HG02588 (cell line): ENCODE measurements around the gene EPB41L2.
A peak's percentile ranks its signal among the peaks of the same experiment; 100 is the strongest.

Experiments used
- ATAC-seq: cut with Tn5 transposase; IDR thresholded peaks from one replicate; pipeline ENCODE4 v1.9.1; 2021; ENCODE audit warnings: mild to moderate bottlenecking, moderate library complexity; ENCODE audit not compliant: unreplicated experiment

Gene EPB41L2

GRCh38 chr6:130980310-130981032 lies 82.6 kb downstream of the EPB41L2 start:
- ATAC-seq, result no peak

GRCh38 chr6:130978660-130979396 lies 84.2 kb downstream of the EPB41L2 start:
- no peak for ATAC-seq

GRCh38 chr6:130978180-130978579 lies 84.9 kb downstream of the EPB41L2 start:
- no peak for ATAC-seq

- ATAC-seq, result no peak
Observed at GRCh38 chr6:130975325-130975724, 87.7 kb downstream of the EPB41L2 start.

GRCh38 chr6:130973521-130974277 lies 89.3 kb downstream of the EPB41L2 start:
- no peak for ATAC-seq

- no peak for ATAC-seq
Observed at GRCh38 chr6:130971504-130971903, 91.5 kb downstream of the EPB41L2 start.

GRCh38 chr6:130970839-130971410 lies 92.1 kb downstream of the EPB41L2 start:
- ATAC-seq, result no peak

GRCh38 chr6:130969791-130970491 lies 93.1 kb downstream of the EPB41L2 start:
- ATAC-seq, result no peak

- no peak for ATAC-seq
Observed at GRCh38 chr6:130969166-130969565, 93.9 kb downstream of the EPB41L2 start.

- no peak for ATAC-seq
Observed at GRCh38 chr6:130968476-130968875, 94.6 kb downstream of the EPB41L2 start.

- no peak for ATAC-seq
Observed at GRCh38 chr6:130967502-130968445, 95.3 kb downstream of the EPB41L2 start.

GRCh38 chr6:130966344-130966980 lies 96.6 kb downstream of the EPB41L2 start:
- no peak for ATAC-seq

- ATAC-seq, result no peak
Observed at GRCh38 chr6:130965656-130966055, 97.4 kb downstream of the EPB41L2 start.

GRCh38 chr6:130964808-130965604 lies 98.0 kb downstream of the EPB41L2 start:
- peak; percentile 43 for ATAC-seq

- ATAC-seq, result peak; percentile 42
Observed at GRCh38 chr6:130964289-130964688, 98.8 kb downstream of the EPB41L2 start.

- ATAC-seq, result no peak
Observed at GRCh38 chr6:130962966-130963365, 100.1 kb downstream of the EPB41L2 start.

- no peak for ATAC-seq
Observed at GRCh38 chr6:130961148-130961547, 101.9 kb downstream of the EPB41L2 start.

- no peak for ATAC-seq
Observed at GRCh38 chr6:130959951-130960350, 103.1 kb downstream of the EPB41L2 start.
